RPMI8226 (cell line): ENCODE results near the gene DYRK1B.
A peak's percentile ranks its signal among the peaks of the same experiment; 100 is the strongest.

Experiments
- DNase-seq: peaks from one replicate; pipeline ENCODE4 v3.0.0-alpha.2; 2015

Gene DYRK1B

DNA sequence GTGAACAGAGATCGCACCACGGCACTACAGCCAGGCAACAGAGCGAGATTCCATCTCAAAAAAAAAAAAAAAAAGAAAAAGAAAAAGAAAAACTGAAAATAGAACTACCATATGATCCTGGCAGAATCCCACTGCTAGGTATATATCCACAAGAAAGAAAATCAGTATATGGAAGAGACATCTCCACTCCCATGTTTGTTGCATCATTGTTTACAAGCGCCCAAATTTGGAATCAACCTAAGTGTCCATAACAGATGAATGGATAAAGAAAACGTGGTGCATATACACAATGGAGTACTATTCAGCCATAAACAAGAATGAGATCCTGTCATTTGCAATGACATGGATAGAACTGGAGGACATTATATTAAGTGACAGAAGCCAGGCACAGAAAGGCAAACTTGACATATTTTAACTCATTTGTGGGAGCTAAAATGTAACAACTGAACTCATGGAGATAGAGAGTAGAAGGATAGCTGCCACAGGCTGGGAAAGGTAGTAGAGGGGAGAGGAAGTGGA lies 26.1 kb downstream of the DYRK1B start:
- DNase-seq, result no peak

- DNase-seq, result no peak
These were observed 28.9 kb downstream of the DYRK1B start for GRCh38 chr19:39805104-39805503.

DNA sequence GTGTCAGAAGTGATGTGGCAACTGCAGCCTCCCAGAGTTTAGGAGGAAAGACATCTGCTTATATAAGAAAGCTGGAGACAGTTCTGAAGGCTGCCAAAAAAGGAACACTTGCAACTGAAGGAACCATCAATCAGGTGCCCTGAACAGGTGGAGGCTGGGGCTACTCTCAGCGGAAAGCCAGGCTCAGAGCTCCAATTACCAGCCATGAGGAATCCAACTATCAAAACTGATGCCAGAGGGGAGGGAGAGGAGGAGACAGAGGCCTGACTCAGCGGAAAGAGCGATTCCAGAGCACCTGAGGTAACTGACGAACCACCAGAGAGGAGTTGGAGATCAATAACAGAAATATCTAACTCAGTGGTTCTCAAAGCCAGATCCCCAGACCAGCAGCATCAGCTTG lies 31.0 kb downstream of the DYRK1B start:
- DNase-seq, result no peak

DNA sequence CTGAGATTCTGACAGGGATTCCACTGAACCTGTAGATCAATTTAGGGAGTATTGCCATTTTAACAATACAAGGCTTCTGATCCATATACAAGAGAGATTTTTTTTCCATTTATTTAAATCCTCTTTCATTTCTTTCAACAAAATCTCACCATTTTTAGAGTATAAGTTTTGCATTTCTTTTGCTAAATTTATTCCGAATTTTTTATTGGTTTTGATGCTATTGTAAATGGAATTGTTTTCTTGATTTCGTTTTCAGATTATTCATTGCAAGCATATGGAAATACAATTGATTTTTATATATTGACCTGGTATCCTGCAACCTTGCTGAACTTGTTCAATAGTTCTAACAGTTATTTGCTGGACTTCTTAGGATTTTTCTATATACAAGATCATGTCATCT lies 36.9 kb downstream of the DYRK1B start:
- DNase-seq, result no peak

GRCh38 chr19:39796000-39796498 lies 37.9 kb downstream of the DYRK1B start:
- DNase-seq, result no peak

DNA sequence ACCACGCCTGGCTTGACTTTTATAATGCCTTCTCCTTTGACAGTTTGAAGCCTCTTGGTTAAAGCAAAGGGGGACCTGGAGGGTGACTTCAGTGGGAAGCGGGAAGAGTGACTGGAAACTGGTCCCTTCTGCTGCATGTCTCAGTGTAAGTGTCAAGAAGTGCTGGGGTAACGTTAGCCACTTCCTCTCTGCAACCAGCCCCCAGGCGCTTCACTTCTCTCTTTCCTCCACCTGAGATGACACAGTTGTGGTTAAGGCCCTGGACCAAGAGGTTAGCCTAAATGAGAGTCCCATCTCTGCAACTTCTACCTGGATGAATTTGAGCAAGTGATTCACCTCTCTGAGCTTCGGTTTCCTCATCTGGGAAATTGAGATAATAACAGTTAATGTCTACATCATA lies 39.0 kb downstream of the DYRK1B start:
- peak; percentile 61 for DNase-seq

GRCh38 chr19:39792999-39793546 lies 40.9 kb downstream of the DYRK1B start:
- DNase-seq, result peak; percentile 70

DNA sequence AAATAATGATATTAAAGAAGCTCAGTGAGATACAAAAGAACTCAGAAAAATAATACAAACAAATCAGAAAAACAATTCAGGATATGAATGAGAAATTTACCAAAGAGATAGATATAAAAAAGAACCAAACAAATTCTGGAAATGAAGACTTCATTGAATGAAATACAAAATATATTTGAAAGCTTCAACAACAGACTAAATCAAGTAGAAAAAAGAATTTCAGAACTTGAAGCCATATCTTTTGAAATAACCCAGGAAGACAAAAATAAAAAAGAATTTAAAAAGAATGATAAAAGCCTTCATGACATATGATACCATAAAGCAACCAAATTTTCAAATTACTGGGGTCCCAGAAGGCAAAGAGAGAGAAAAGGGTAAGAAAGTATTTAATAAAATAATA lies 45.7 kb downstream of the DYRK1B start:
- no peak for DNase-seq

- no peak for DNase-seq
These were observed 53.1 kb downstream of the DYRK1B start for GRCh38 chr19:39780894-39781293.

DNA sequence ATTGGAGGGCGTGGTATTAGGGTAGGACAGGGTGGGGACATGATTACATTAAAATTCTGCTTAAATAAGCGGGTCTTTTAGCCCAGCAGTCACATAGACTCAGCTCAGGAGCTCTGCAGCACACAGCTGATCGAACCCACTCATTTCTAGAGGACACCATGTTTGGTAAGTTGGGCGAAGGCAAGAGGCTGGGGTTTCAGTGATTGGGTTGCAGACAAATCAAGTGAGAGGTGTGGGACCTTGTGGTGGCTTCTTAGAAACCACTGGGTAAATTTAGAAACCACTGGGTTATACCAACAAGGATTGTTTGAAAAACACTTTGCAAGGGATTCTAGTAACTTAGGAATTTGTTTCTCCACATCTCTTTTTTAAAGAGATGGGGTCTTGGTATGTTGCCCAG lies 55.2 kb downstream of the DYRK1B start, which contains the start of gene LEUTX:
TSS of gene LEUTX (plus strand) at position 92 of the 400 bp plus-strand sequence. CDS start at position 159, 67 bp downstream.
- DNase-seq, result no peak
